Endodermal cell (in vitro differentiated cells): ENCODE results near the gene SCD5. TPM values are rescaled to one million over a fixed set of nuclear protein-coding genes. Genes with fewer than 3 reads are reported as not detected.

ENCODE experiments used
- DNase-seq: peaks from one replicate; pipeline ENCODE4 v3.0.0-alpha.2; 2017
- H3K27ac ChIP-seq: 2 replicates; pipeline ENCODE4 v1.5.1; 2013; ENCODE audit warnings: mild to moderate bottlenecking, low read depth, low read length, moderate library complexity
- H3K27me3 ChIP-seq: 2 replicates; pipeline ENCODE4 v1.6.1; 2013; ENCODE audit warnings: mild to moderate bottlenecking, low read length, moderate library complexity; ENCODE audit not compliant: insufficient read depth, control insufficient read depth, poor library complexity, severe bottlenecking
- H3K36me3 ChIP-seq: 2 replicates; pipeline ENCODE4 v1.7.0; 2013; ENCODE audit warnings: mild to moderate bottlenecking, low read length, moderate library complexity; ENCODE audit not compliant: control insufficient read depth, insufficient read depth
- H3K4me1 ChIP-seq: one replicate; pipeline ENCODE4 v1.7.0; 2013; ENCODE audit warnings: low read length; ENCODE audit not compliant: control insufficient read depth, insufficient read depth
- H3K4me3 ChIP-seq: 2 replicates; pipeline ENCODE4 v1.5.1; 2013; ENCODE audit warnings: mild to moderate bottlenecking, low read length, moderate library complexity
- H3K9ac ChIP-seq: 2 replicates; pipeline ENCODE4 v1.6.1; 2013; ENCODE audit warnings: mild to moderate bottlenecking, low read length, moderate library complexity; ENCODE audit not compliant: poor library complexity, severe bottlenecking; ENCODE audit errors: extremely low read depth
- H3K9me3 ChIP-seq: 2 replicates; pipeline ENCODE4 v1.6.1; 2013; ENCODE audit warnings: mild to moderate bottlenecking, low read length, moderate library complexity; ENCODE audit not compliant: control insufficient read depth
- H3K27ac Mint-ChIP-seq: 2 replicates; pipeline ENCODE4 v1.8.0; 2020; ENCODE audit warnings: mixed read lengths
- H3K27me3 Mint-ChIP-seq: 2 replicates; pipeline ENCODE4 v1.8.0; 2021; ENCODE audit warnings: mild to moderate bottlenecking, mixed read lengths; ENCODE audit not compliant: insufficient read depth
- H3K36me3 Mint-ChIP-seq: 2 replicates; pipeline ENCODE4 v1.8.0; 2020; ENCODE audit warnings: low read depth, mixed read lengths
- H3K4me1 Mint-ChIP-seq: 2 replicates; pipeline ENCODE4 v1.8.0; 2020; ENCODE audit warnings: mixed read lengths
- H3K4me3 Mint-ChIP-seq: 2 replicates; pipeline ENCODE4 v1.8.0; 2020; ENCODE audit warnings: mild to moderate bottlenecking, moderate library complexity, mixed read lengths
- H3K9me3 Mint-ChIP-seq: 2 replicates; pipeline ENCODE4 v1.8.0; 2020; ENCODE audit warnings: mild to moderate bottlenecking, mixed read lengths
- WGBS, 2 experiments: methylation state at CpG; one replicate each; pipeline versions ENCODE4 v1.1.5 to v1.1.7; 2013; ENCODE audit warnings: missing lambda C conversion rate in 2 of 2, mixed read lengths in 1 of 2; ENCODE audit not compliant: insufficient coverage in 1 of 2, insufficient read length in 1 of 2; 5-methylcytosine and 5-hydroxymethylcytosine counted together
- total RNA-seq, 2 donors: library from RNA; stranded (reverse); fragmentation: NEBNext Ultra II Directional in 1 of 2; extraction: Animal tissue kit (Norgen Biotek cat#: 25700) in 1 of 2; gene quantifications; 2 replicates in 1 of 2; 3 replicates in 1 of 2; pipeline ENCODE4 v1.2.1, GENCODE V29; 2021
- TF ChIP-seq, protein P1 (sequence below): fragments of 200-600 bp; sonication (generic); conservative IDR thresholded peaks from 2 replicates; pipeline ENCODE4 v1.5.0; 2021; ENCODE audit warnings: antibody characterized with exemption, mild to moderate bottlenecking

Gene SCD5
- total RNA-seq, 2 donors from 2014 or later: 3.2 to 5.2 TPM

DNA sequence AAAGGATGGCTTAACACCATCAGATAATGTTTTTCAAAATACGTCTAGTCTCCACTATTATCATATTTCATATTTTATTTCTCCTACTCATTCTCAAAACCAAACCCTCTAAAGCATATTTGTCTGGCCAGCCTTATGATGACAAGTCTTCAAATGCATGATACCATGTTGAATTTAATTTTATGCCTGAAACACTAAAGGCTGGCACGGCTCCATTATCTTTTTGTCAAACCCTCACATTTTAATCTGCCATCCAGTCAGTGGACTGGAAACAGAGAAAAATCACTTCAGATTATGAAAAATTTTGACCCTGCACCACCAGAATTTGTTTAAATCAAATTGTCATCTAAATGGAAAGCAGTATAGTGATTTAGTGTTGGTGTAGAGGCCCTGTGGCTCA is 42.9 kb downstream of the SCD5 start:
- no peaks in the 10 kb centered on the region for H3K9me3 Mint-ChIP-seq
- Histone ChIP-seq H3K4me1 (no peaks in the 10 kb centered on the region), H3K4me3 (no peak overlapping the region), H3K9ac (no peak overlapping the region), H3K36me3 (no peaks in the 10 kb centered on the region), H3K27me3 (no peaks in the 10 kb centered on the region), H3K27ac (no peak overlapping the region), H3K9me3 (no peaks in the 10 kb centered on the region)
- H3K36me3 Mint-ChIP-seq: no peaks in the 10 kb centered on the region
- WGBS, 2 experiments: 93 to 95% methylated on average over 2 of the region's 2 CpGs
- peaks cover 53% of the 10 kb centered on the region for H3K27me3 Mint-ChIP-seq
- H3K4me3 Mint-ChIP-seq: no peak overlapping the region
- H3K27ac Mint-ChIP-seq: no peak overlapping the region
- no peak for DNase-seq
- H3K4me1 Mint-ChIP-seq: peaks cover 7% of the 10 kb centered on the region
- TF ChIP-seq, protein P1, sequence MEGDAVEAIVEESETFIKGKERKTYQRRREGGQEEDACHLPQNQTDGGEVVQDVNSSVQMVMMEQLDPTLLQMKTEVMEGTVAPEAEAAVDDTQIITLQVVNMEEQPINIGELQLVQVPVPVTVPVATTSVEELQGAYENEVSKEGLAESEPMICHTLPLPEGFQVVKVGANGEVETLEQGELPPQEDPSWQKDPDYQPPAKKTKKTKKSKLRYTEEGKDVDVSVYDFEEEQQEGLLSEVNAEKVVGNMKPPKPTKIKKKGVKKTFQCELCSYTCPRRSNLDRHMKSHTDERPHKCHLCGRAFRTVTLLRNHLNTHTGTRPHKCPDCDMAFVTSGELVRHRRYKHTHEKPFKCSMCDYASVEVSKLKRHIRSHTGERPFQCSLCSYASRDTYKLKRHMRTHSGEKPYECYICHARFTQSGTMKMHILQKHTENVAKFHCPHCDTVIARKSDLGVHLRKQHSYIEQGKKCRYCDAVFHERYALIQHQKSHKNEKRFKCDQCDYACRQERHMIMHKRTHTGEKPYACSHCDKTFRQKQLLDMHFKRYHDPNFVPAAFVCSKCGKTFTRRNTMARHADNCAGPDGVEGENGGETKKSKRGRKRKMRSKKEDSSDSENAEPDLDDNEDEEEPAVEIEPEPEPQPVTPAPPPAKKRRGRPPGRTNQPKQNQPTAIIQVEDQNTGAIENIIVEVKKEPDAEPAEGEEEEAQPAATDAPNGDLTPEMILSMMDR: no peak

DNA sequence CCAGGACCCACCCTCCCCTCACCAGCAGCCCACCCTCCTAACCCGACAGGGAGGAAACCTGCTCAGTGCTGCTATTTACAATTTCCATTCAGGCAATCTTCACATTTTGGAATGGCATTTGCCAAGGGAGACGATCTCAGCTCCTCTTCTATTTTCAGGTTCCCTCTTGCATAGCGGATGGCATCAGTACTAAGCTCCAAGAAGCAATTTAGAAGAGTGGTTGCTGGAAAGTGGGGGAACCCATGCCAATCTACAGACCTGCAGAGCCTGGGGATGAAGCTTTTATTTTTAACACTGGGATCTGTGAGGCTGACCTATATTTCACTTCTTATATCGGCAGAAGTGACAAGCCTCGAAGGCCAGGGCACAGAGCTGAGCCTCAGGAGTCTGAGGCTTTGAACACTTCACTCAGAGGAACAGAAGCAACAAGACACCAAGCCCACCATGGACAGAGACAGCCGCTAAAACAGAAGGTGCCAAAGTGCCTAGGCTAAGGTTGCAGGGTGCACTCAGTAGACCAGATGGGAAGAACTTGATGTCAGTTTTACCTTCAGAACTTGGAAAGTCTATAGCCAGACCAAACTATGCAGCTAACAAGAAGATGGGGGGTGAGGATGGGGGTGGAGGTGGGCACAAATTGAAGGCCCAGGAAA is 44.0 kb downstream of the SCD5 start:
- Histone ChIP-seq H3K9ac (no peak overlapping the region), H3K4me1 (no peaks in the 10 kb centered on the region), H3K36me3 (no peaks in the 10 kb centered on the region), H3K27ac (no peak overlapping the region), H3K4me3 (no peak overlapping the region), H3K27me3 (no peaks in the 10 kb centered on the region), H3K9me3 (no peaks in the 10 kb centered on the region)
- 85% methylated on average over 4 to 6 of the region's 6 CpGs for WGBS, 2 experiments
- H3K4me3 Mint-ChIP-seq: no peak overlapping the region
- TF ChIP-seq, protein P1: no peak
- H3K36me3 Mint-ChIP-seq: no peaks in the 10 kb centered on the region
- peaks cover 43% of the 10 kb centered on the region for H3K27me3 Mint-ChIP-seq
- peak; percentile 41 for DNase-seq
- H3K4me1 Mint-ChIP-seq: peaks cover 9% of the 10 kb centered on the region
- no peaks in the 10 kb centered on the region for H3K9me3 Mint-ChIP-seq
- no peak overlapping the region for H3K27ac Mint-ChIP-seq

DNA sequence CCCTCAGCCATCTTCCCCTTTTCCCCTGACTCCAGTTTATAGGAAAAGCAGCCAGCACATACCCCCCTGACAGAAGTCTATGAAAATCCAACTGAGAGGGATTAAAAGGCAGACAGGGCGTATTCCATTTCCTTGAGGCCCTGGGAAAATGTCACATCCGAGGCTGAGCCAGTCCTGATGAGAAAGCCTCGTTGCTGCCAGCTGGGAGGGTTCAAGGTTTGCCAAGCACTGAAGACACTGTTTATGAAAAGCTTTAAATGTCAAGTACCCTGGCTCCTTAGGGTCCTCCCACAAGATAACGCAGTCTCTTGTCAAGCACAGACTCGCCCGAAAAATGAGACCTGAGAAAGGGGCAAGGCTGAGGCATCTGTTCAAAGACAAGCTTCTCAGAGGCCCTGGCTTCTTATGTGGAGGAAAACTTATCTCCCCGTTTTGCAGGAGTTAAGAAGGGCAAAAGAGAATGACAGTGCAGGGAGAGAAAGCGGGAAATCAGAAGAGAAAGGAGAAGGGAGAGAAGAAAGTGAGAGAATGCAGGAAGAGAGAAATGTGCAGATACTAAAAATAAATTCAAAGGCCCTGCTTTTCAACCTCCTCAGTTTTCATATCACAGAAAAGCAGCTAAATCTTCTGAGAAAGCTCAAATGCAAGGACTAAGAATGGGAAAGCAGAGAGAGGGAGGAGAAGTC is 44.7 kb downstream of the SCD5 start:
- Mint-ChIP-seq H3K4me1 (peaks cover 16% of the 10 kb centered on the region), H3K27ac (no peak overlapping the region), H3K36me3 (no peaks in the 10 kb centered on the region), H3K27me3 (peaks cover 36% of the 10 kb centered on the region), H3K9me3 (no peaks in the 10 kb centered on the region), H3K4me3 (no peak overlapping the region)
- Histone ChIP-seq H3K9ac (no peak overlapping the region), H3K9me3 (no peaks in the 10 kb centered on the region), H3K27ac (no peak overlapping the region), H3K4me1 (no peaks in the 10 kb centered on the region), H3K36me3 (no peaks in the 10 kb centered on the region), H3K4me3 (no peak overlapping the region), H3K27me3 (no peaks in the 10 kb centered on the region)
- TF ChIP-seq, protein P1: no peak
- DNase-seq: peak; percentile 43
- WGBS, 2 experiments: 84 to 85% methylated on average over 7 to 8 of the region's 8 CpGs
